ENCODE results near the gene ASTE1.
"Not testable (repeated sequence)": the region's sequence is repeated elsewhere in the genome, so short reads cannot be mapped to it uniquely, and the experiment has no call there.

The ASTE1 gene

GRCh38 chr3:130992344-130992743 is 34.3 kb downstream of the ASTE1 start:
- no peak for DNase-seq (ENCODE audit: low spot score in 2 of 2)
- Histone ChIP-seq H3K36me3 (replicated peaks) (peaks cover 13% of the 10 kb centered on the region), H3K27me3 (ENCODE audit: low read depth) (no peaks in the 10 kb centered on the region), H3K4me1 (no peaks in the 10 kb centered on the region), H3K9me3 (no peaks in the 10 kb centered on the region), H3K4me3 (no peak overlapping the region)
- in situ Hi-C loops (cut with MboI; ENCODE audit: low sequenced_read_pairs), result no loop called here

- in situ Hi-C loops (cut with MboI; ENCODE audit: low sequenced_read_pairs), result no loop called here
- Histone ChIP-seq H3K27me3 (ENCODE audit: low read depth) (no peaks in the 10 kb centered on the region), H3K4me1 (no peaks in the 10 kb centered on the region), H3K36me3 (replicated peaks) (peaks cover 6% of the 10 kb centered on the region), H3K4me3 (no peak overlapping the region), H3K9me3 (no peaks in the 10 kb centered on the region)
- no peak for DNase-seq (ENCODE audit: low spot score in 2 of 2)
Measured at GRCh38 chr3:130991126-130991525, 35.5 kb downstream of the ASTE1 start.

GRCh38 chr3:130990282-130990681 is 36.3 kb downstream of the ASTE1 start:
- Histone ChIP-seq H3K9me3 (no peaks in the 10 kb centered on the region), H3K4me3 (no peak overlapping the region), H3K36me3 (replicated peaks) (peaks cover 6% of the 10 kb centered on the region), H3K4me1 (no peaks in the 10 kb centered on the region), H3K27me3 (ENCODE audit: low read depth) (no peaks in the 10 kb centered on the region)
- DNase-seq (ENCODE audit: low spot score in 2 of 2), result no peak
- in situ Hi-C loops (cut with MboI; ENCODE audit: low sequenced_read_pairs), result no loop called here

GRCh38 chr3:130981469-130981868 is 45.2 kb downstream of the ASTE1 start:
- DNase-seq (ENCODE audit: low spot score in 2 of 2), result no peak
- Histone ChIP-seq H3K36me3 (replicated peaks) (peaks cover 19% of the 10 kb centered on the region), H3K27me3 (ENCODE audit: low read depth) (no peaks in the 10 kb centered on the region; the same call in 1 of the 2 replicates), H3K4me3 (no peak overlapping the region), H3K4me1 (peaks cover 4% of the 10 kb centered on the region; the same call in 1 of the 2 replicates), H3K9me3 (no peaks in the 10 kb centered on the region)
- in situ Hi-C loops (cut with MboI; ENCODE audit: low sequenced_read_pairs), result no loop called here

- H3K27me3 ChIP-seq (ENCODE audit: low read depth), result no peaks in the 10 kb centered on the region; the same call in 1 of the 2 replicates
- in situ Hi-C loops (cut with MboI; ENCODE audit: low sequenced_read_pairs), result no loop called here
- peaks cover 4% of the 10 kb centered on the region; the same call in 1 of the 2 replicates for H3K4me1 ChIP-seq
- no peak overlapping the region for H3K4me3 ChIP-seq
- H3K36me3 ChIP-seq (replicated peaks), result peaks cover 27% of the 10 kb centered on the region
- no peak for DNase-seq (ENCODE audit: low spot score in 2 of 2)
- no peaks in the 10 kb centered on the region for H3K9me3 ChIP-seq
Measured at GRCh38 chr3:130979117-130979516, 47.5 kb downstream of the ASTE1 start.

- Histone ChIP-seq H3K4me1 (peaks cover 4% of the 10 kb centered on the region; the same call in 1 of the 2 replicates), H3K4me3 (no peak overlapping the region), H3K36me3 (replicated peaks) (peaks cover 22% of the 10 kb centered on the region), H3K27me3 (ENCODE audit: low read depth) (no peaks in the 10 kb centered on the region), H3K9me3 (no peaks in the 10 kb centered on the region)
- no peak for DNase-seq (ENCODE audit: low spot score in 2 of 2)
- in situ Hi-C loops (cut with MboI; ENCODE audit: low sequenced_read_pairs), result no loop called here
Measured at GRCh38 chr3:130976706-130977105, 49.9 kb downstream of the ASTE1 start.

- H3K4me3 ChIP-seq, result no peak overlapping the region
- no peak for DNase-seq (ENCODE audit: low spot score in 2 of 2)
- in situ Hi-C loops (cut with MboI; ENCODE audit: low sequenced_read_pairs), result no loop called here
- H3K9me3 ChIP-seq, result no peaks in the 10 kb centered on the region
- H3K36me3 ChIP-seq (replicated peaks), result peaks cover 30% of the 10 kb centered on the region
- no peaks in the 10 kb centered on the region for H3K27me3 ChIP-seq (ENCODE audit: low read depth)
- H3K4me1 ChIP-seq, result no peaks in the 10 kb centered on the region
Measured at GRCh38 chr3:130975251-130975650, 51.4 kb downstream of the ASTE1 start.

GRCh38 chr3:130974201-130974600 is 52.4 kb downstream of the ASTE1 start:
- H3K9me3 ChIP-seq, result no peaks in the 10 kb centered on the region
- peaks cover 33% of the 10 kb centered on the region for H3K36me3 ChIP-seq (replicated peaks)
- no peak overlapping the region for H3K4me3 ChIP-seq
- in situ Hi-C loops (cut with MboI; ENCODE audit: low sequenced_read_pairs), result no loop called here
- H3K27me3 ChIP-seq (ENCODE audit: low read depth), result no peaks in the 10 kb centered on the region
- H3K4me1 ChIP-seq, result no peaks in the 10 kb centered on the region
- DNase-seq (ENCODE audit: low spot score in 2 of 2), result no peak

- Histone ChIP-seq H3K4me3 (no peak overlapping the region), H3K36me3 (replicated peaks) (peaks cover 39% of the 10 kb centered on the region), H3K4me1 (no peaks in the 10 kb centered on the region), H3K27me3 (ENCODE audit: low read depth) (no peaks in the 10 kb centered on the region), H3K9me3 (no peaks in the 10 kb centered on the region)
- DNase-seq (ENCODE audit: low spot score in 2 of 2), result no peak
- in situ Hi-C loops (cut with MboI; ENCODE audit: low sequenced_read_pairs), result no loop called here
Measured at GRCh38 chr3:130973406-130973805, 53.2 kb downstream of the ASTE1 start.

- H3K27me3 ChIP-seq (ENCODE audit: low read depth), result not testable (repeated sequence)
Measured at GRCh38 chr3:130972592-130972991, 54.0 kb downstream of the ASTE1 start.

GRCh38 chr3:130971208-130971607 is 55.4 kb downstream of the ASTE1 start:
- no peaks in the 10 kb centered on the region for H3K9me3 ChIP-seq
- peaks cover 46% of the 10 kb centered on the region for H3K36me3 ChIP-seq (replicated peaks)
- H3K4me1 ChIP-seq, result no peaks in the 10 kb centered on the region
- DNase-seq (ENCODE audit: low spot score in 2 of 2), result no peak
- H3K27me3 ChIP-seq (ENCODE audit: low read depth), result no peaks in the 10 kb centered on the region
- in situ Hi-C loops (cut with MboI; ENCODE audit: low sequenced_read_pairs), result no loop called here
- no peak overlapping the region for H3K4me3 ChIP-seq

More at GRCh38 chr3:130972592-130972991, 54.0 kb downstream of the ASTE1 start:
- H3K9me3 ChIP-seq; H3K4me1 ChIP-seq; H3K4me3 ChIP-seq; DNase-seq (ENCODE audit: low spot score in 2 of 2); in situ Hi-C loops (cut with MboI; ENCODE audit: low sequenced_read_pairs): not testable (repeated sequence)
- peaks cover 42% of the 10 kb centered on the region for H3K36me3 ChIP-seq (replicated peaks)

GRCh38 chr3:130969621-130970020 is 57.0 kb downstream of the ASTE1 start:
- in situ Hi-C loops (cut with MboI; ENCODE audit: low sequenced_read_pairs), result no loop called here

GRCh38 chr3:130968221-130968620 is 58.4 kb downstream of the ASTE1 start:
- no peak for DNase-seq (ENCODE audit: low spot score in 2 of 2)
- H3K36me3 ChIP-seq (replicated peaks), result peaks cover 43% of the 10 kb centered on the region
- no peaks in the 10 kb centered on the region for H3K27me3 ChIP-seq (ENCODE audit: low read depth)
- in situ Hi-C loops (cut with MboI; ENCODE audit: low sequenced_read_pairs), result no loop called here
- H3K4me1 ChIP-seq, result peaks cover 15% of the 10 kb centered on the region
- H3K9me3 ChIP-seq, result no peaks in the 10 kb centered on the region
- no peak overlapping the region for H3K4me3 ChIP-seq

More at GRCh38 chr3:130969621-130970020, 57.0 kb downstream of the ASTE1 start:
- Histone ChIP-seq H3K27me3 (ENCODE audit: low read depth) (no peaks in the 10 kb centered on the region), H3K4me3 (no peak overlapping the region), H3K9me3 (no peaks in the 10 kb centered on the region), H3K4me1 (peaks cover 4% of the 10 kb centered on the region), H3K36me3 (replicated peaks) (peaks cover 47% of the 10 kb centered on the region)
- no peak for DNase-seq (ENCODE audit: low spot score in 2 of 2)

- H3K4me1 ChIP-seq, result peaks cover 24% of the 10 kb centered on the region
- in situ Hi-C loops (cut with MboI; ENCODE audit: low sequenced_read_pairs), result no loop called here
- no peaks in the 10 kb centered on the region for H3K9me3 ChIP-seq
- no peak for DNase-seq (ENCODE audit: low spot score in 2 of 2)
- H3K36me3 ChIP-seq (replicated peaks), result peaks cover 44% of the 10 kb centered on the region
- no peak overlapping the region for H3K4me3 ChIP-seq
- no peaks in the 10 kb centered on the region for H3K27me3 ChIP-seq (ENCODE audit: low read depth)
Measured at GRCh38 chr3:130967281-130967680, 59.3 kb downstream of the ASTE1 start.

- Histone ChIP-seq H3K4me1 (peaks cover 30% of the 10 kb centered on the region), H3K4me3 (no peak overlapping the region), H3K27me3 (ENCODE audit: low read depth) (no peaks in the 10 kb centered on the region), H3K9me3 (no peaks in the 10 kb centered on the region), H3K36me3 (replicated peaks) (peaks cover 40% of the 10 kb centered on the region; the same call in 1 of the 2 replicates)
- in situ Hi-C loops (cut with MboI; ENCODE audit: low sequenced_read_pairs), result no loop called here
- peak; percentile 76 to 97 for DNase-seq (ENCODE audit: low spot score in 2 of 2)
Measured at GRCh38 chr3:130963878-130964277, 62.7 kb downstream of the ASTE1 start.
